Raji (cell line): ENCODE results near the gene AFAP1L2.

Experiments used
- POLR2A ChIP-seq: IDR thresholded peaks from 2 replicates; pipeline ENCODE4 v1.6.1; 2011; ENCODE audit warnings: low read depth, low read length, control low read depth; ENCODE audit not compliant: insufficient read depth

The AFAP1L2 gene

DNA sequence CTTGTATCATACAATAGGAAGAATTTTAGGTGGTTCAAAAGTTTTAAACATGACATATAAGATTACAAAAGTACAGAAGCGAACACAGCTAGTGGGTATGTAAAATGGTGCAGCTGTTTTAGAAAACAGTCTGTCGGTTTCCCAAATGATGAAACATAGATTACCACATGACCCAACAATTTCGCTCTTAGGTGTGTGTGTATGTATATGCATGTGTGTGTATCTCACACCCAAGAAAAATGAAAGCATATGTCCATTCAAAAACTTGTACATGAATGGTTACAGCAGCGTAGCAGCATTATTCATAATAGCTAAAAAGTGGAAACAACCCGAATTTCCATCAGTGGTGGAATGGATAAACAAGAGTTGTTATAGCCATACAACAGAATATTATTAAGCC is 23.5 kb downstream of the AFAP1L2 start:
- no peak for TF ChIP-seq POLR2A

DNA sequence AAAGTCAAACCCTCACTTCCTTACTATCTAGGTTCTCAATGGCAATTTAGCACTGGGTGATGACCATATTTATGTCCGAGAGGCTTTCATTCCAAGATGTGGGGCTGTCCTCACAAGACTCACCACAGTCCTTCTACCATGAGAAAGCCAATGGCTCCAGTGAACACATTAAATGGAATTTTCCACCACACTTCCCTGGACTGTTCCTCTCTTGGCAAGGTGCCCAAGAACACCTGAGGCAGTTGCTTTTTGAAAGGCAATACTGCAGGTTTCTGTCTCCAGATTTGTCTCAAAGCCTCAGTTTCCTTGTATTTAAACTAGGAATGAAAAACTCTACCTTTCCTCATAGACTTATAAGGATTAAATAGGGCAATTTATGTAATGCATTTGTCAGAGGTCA is 24.2 kb downstream of the AFAP1L2 start:
- TF ChIP-seq POLR2A: no peak

- TF ChIP-seq POLR2A: no peak
Measured at GRCh38 chr10:114379631-114380041, 24.7 kb downstream of the AFAP1L2 start.

DNA sequence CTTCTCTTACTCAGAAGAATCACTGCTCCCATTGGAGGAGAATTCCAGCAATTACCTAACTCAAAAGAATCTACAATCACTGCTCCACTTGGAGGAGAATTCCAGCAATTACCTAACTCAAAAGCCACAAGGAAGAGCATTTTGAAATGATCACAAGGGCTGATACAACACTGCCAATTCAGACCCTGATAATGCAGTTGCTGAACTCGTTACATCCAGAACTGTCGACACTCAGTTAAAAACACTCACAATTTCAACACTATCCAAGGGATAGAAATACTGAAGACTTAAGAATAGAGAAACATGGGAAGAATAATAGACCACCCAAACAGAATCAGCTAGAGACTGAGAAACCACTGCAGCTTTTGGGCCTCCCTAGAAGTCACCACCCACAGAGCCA is 27.8 kb downstream of the AFAP1L2 start:
- TF ChIP-seq POLR2A: no peak

DNA sequence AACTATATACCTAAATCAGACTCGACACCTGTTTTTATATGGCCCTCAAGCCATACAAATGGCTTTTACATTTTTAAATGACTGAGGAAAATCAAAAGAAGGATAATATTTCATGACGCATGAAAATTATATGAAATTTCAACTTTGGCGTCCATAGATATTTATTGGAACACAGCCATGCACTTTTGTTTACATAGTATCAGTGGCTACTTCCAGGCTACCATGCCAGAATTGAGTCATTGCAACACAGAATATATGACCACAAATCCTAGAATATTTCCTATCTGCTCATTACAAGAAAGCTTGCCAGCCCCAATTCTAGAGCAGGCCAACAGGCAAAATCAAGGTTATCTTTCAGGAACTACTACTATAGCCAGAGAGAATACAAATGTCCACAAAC is 29.3 kb downstream of the AFAP1L2 start:
- no peak for TF ChIP-seq POLR2A

DNA sequence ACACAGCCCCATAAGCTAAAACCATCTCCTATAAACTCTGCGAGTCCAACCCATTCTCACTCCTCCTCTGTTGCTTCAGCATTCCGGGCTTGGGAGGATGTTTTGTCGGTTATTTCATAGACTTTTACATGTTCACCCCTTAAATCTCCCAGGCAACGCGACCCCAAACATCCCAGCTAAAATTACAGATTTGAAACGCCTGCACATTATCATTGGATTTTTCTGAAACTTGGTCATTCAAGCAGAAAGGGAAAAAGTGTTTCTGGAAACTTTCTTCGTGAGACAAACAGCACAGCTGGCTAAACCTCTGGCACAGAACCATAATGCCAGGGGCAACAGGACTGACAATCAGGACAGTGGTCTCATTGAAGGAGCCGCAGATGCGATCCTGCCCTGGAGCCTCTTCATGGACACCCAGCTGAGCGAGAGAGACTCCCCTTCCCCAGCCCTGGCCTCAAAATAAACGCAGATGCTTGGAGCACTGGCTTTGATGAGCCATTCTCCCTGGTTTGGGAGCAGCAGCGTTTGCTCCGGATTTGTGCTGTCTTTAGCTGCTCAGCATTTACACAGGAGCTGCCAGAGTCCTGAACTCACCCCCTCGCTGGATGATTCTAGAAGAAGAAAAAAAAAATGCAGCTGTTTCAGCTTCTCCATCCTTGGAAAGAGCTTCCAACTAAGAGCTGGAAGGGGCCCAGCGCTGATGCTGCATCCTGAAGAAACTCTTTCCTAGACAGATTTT is 30.1 kb downstream of the AFAP1L2 start:
- TF ChIP-seq POLR2A: no peak

DNA sequence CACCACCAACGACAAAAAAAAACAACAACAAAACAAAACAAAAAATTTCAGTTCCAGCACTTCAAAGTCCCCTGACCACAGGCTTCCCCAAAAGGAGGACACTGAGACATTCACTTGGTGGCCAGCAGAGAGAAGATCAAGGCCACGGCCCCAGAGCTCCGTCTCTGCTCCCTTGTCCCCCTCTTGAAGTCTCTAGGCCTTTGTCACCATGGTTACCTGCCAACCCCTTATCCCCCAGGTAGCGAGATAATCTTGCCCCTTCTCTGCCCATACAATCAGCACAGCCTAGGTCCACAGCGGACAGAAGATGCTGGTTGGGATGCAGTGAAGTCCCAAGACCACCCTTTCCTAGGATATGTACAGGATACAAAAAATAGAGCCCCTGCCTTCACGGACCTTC is 30.7 kb downstream of the AFAP1L2 start:
- TF ChIP-seq POLR2A: no peak

DNA sequence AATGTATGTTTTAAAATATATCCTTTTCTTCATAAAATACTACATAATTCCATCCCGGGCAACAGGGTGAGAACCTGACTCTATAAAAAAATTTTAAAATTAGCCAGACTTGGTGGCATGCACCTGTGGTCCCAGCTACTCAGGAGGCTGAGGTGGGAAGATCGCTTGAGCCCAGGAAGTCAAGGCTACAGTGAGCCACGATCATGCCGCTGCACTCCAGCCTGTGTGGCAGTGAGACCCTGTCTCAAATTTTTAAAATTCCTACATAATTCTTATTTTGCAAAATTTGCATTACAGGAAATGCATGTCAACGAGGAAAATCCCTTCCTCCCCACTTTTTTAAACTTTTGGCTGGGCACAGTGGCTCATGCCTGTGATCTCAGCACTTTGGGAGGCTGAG is 31.3 kb downstream of the AFAP1L2 start:
- no peak for TF ChIP-seq POLR2A

GRCh38 chr10:114372179-114372578 is 32.1 kb downstream of the AFAP1L2 start:
- no peak for TF ChIP-seq POLR2A

DNA sequence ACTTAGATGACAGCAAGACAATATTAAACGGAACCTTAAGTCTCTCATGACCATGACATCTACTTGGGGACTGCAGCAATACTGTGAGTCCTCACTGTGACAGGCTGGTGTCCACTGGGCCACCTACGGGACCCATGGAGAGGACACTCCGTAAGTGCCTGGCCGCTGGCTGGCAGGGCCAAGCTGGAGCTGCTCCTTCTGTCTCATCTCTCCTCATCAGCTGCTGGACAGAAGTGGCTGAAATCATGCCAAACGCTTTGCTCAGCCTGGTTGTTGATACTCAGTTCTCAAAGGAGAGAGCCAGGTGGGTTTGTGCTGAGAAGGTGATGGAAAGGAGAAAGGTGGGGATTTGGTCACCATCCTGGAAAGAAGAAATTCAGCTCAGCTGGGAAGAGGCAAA is 33.3 kb downstream of the AFAP1L2 start:
- TF ChIP-seq POLR2A: no peak

- TF ChIP-seq POLR2A: no peak
Measured at GRCh38 chr10:114370199-114370598, 34.1 kb downstream of the AFAP1L2 start.

- no peak for TF ChIP-seq POLR2A
Measured at GRCh38 chr10:114368057-114368391, 36.3 kb downstream of the AFAP1L2 start.

DNA sequence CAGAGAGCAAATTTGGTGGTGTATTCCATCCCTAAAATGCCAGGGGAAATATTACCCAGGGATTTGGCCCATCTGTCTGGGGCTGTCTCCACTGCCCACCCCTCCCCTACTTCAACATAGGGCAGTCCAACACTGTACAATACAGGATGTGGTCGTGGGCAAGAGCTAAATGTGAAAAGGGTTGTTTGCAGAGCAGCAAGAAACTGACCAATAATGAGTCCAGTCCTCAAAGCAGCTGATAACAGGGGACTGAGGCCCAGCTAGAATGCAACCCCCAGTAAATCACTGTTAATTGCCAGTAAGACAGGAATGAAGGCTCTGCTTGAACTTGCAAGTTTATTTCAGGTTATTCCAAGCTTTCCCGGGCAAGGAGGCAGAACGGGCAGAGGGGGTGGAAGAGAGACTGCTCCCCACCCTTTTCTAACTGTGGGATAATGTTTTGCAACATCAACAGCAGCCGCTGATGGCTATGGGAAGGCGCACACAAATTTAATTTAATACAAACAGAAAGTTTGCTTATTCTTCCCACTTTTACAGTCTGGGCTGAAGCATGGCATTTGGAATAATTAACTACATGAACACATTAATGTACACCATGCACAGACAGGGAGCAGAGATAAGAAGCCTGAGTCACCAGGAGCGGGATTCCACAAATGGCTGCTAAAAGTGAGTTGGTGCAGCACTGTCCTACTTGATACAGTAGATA is 36.8 kb downstream of the AFAP1L2 start:
- no peak for TF ChIP-seq POLR2A

- TF ChIP-seq POLR2A: no peak
Measured at GRCh38 chr10:114364726-114365125, 39.6 kb downstream of the AFAP1L2 start.

DNA sequence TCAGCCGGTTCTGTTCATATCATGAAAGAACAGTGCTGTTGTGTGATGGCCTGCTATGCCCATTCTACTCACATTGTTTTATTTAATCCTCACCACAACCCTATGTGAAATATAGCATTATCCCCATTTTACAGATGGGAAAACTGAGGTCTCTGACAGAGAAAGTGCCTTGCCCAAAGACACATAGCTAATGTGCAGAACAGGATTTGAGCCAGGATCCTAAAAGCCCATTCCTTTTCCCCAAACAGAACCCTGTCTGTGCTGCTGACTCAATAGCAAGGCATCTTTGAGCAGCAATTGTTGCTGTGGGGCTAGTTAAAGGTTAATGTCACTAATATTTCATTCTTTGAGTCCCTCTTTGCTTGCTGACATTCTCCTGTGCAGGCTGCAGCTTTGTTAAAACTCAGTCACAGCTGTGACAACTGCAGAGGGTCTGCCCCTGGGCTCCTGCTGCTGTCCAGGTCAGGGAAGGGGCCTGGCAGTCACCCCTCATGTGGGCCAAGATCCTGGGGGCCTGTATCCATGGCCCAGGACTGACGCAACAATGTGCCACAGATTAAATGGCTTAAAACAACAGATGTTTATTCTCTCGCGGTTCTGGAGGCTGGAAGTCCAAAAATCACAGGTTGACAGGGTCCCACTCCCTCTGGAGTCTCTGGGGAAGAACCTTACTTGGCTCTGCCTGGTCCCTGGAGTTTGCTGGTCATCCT is 40.4 kb downstream of the AFAP1L2 start:
- TF ChIP-seq POLR2A: no peak

- TF ChIP-seq POLR2A: no peak
Measured at GRCh38 chr10:114362826-114363355, 41.4 kb downstream of the AFAP1L2 start.
